NCI-H1930 (cell line): ENCODE results near the gene TRMT2A.

Experiments
- DNase-seq, 2 experiments: peaks; one replicate each; lab custom pipeline; 2025; lab: John Stamatoyannopoulos, UW

Gene TRMT2A

GRCh38 chr22:20118300-20119020, 1.4 kb upstream of the TRMT2A start:
- DNase-seq, result no peak

GRCh38 chr22:20117633-20118299, 740 bp upstream of the TRMT2A start:
- no peak for DNase-seq

GRCh38 chr22:20116376-20116950, 563 bp downstream of the TRMT2A start:
- no peak for DNase-seq

- no peak for DNase-seq
Observed at GRCh38 chr22:20115691-20116375, 1.2 kb downstream of the TRMT2A start, which contains the start of gene RANBP1. Gene RANBP1 (plus strand): TSS chr22:20116104. CDS start chr22:20116185, 81 bp downstream.

- no peak for DNase-seq
Observed at GRCh38 chr22:20114506-20115475, 2.2 kb downstream of the TRMT2A start.

GRCh38 chr22:20113551-20114310, 3.3 kb downstream of the TRMT2A start:
- DNase-seq, result no peak

- no peak for DNase-seq
Observed at GRCh38 chr22:20112623-20113511, 4.2 kb downstream of the TRMT2A start.

GRCh38 chr22:20111689-20112622, 5.1 kb downstream of the TRMT2A start:
- no peak for DNase-seq

GRCh38 chr22:20111045-20111688, 5.9 kb downstream of the TRMT2A start:
- DNase-seq, result no peak

GRCh38 chr22:20110359-20110985, 6.6 kb downstream of the TRMT2A start:
- DNase-seq, result no peak

- DNase-seq, result no peak
Observed at GRCh38 chr22:20109411-20110358, 7.3 kb downstream of the TRMT2A start.

- DNase-seq, result no peak
Observed at GRCh38 chr22:20108757-20109230, 8.2 kb downstream of the TRMT2A start.

GRCh38 chr22:20107951-20108756, 8.9 kb downstream of the TRMT2A start:
- DNase-seq, result no peak

- no peak for DNase-seq
Observed at GRCh38 chr22:20107471-20107901, 9.5 kb downstream of the TRMT2A start.

GRCh38 chr22:20106849-20107237, 10.2 kb downstream of the TRMT2A start:
- no peak for DNase-seq
